Uterus (tissue), 4 donors: ENCODE measurements around the gene CCNF. TPM values are rescaled to one million over a fixed set of nuclear protein-coding genes. Genes with fewer than 3 reads are reported as not detected.

Experiments used
- DNase-seq, 2 donors: peaks; one replicate each; pipeline ENCODE4 v3.0.0-alpha.2; 2019 to 2020
- H3K27ac ChIP-seq, 2 donors: fragments of 200-600 bp; sonication (generic); 1 replicate in 1 of 2; 2 replicates in 1 of 2; pipeline ENCODE4 v1.5.1; 2016 to 2018
- H3K27me3 ChIP-seq, 2 donors: fragments of 200-600 bp; sonication (generic); one replicate each; pipeline ENCODE4 v1.5.1; 2018 to 2019; ENCODE audit warnings: control low read depth in 1 of 2
- H3K36me3 ChIP-seq, 2 donors: fragments of 200-600 bp; sonication (generic); one replicate each; pipeline ENCODE4 v1.5.1; 2019; ENCODE audit warnings: control low read depth in 1 of 2
- H3K4me1 ChIP-seq, 2 donors: fragments of 200-600 bp; sonication (generic); one replicate each; pipeline ENCODE4 v1.5.1; 2018 to 2019; ENCODE audit warnings: control low read depth in 1 of 2
- H3K4me3 ChIP-seq, 2 donors: fragments of 200-600 bp; sonication (generic); 1 replicate in 1 of 2; 2 replicates in 1 of 2; pipeline ENCODE4 v1.5.1; 2018 to 2019; ENCODE audit warnings: mild to moderate bottlenecking in 1 of 2
- H3K9me3 ChIP-seq, 2 donors: fragments of 200-600 bp; sonication (generic); one replicate each; pipeline ENCODE4 v1.5.1; 2019; ENCODE audit warnings: control low read depth in 1 of 2
- POLR2A ChIP-seq, 2 donors: fragments of 450-650 bp; IDR thresholded peaks; one replicate each; pipeline ENCODE4 v1.6.1; 2016; ENCODE audit warnings: antibody characterized with exemption in 2 of 2, mild to moderate bottlenecking in 1 of 2, moderate library complexity in 1 of 2
- intact Hi-C: fragments of 100-400 bp; cut with DNase I; formaldehyde crosslinking; loops from one replicate; pipeline ENCODE4 v1.15.1; 2023; ENCODE audit warnings: low total_unique reads
- total RNA-seq, 4 donors: library from RNA; depleted of rRNA in 3 of 4; stranded (reverse); fragments of >200 nt in 3 of 4; gene quantifications; one replicate each; pipeline versions ENCODE4 v1.1.0 to v1.2.4, GENCODE V29; 2014 to 2023
- TF ChIP-seq, protein P1 (sequence below), 4 experiments: fragments of 200-600 bp in 2 of 4; fragments of 450-650 bp in 2 of 4; sonication (generic) in 2 of 4; IDR thresholded peaks; one replicate each; pipeline ENCODE4 v1.5.1; 2016 to 2019; ENCODE audit warnings: antibody characterized with exemption in 4 of 4, mild to moderate bottlenecking in 2 of 4, moderate library complexity in 1 of 4
- donor health status: DM: yes; HTN: yes; CAD: no.

CCNF gene
- total RNA-seq, 4 donors from 2014 or later: under 0.01 to 11.8 (median 1.9) TPM; not detected in 1

- Histone ChIP-seq H3K4me3 (no peak overlapping the region), H3K9me3 (no peaks in the 10 kb centered on the region), H3K27me3 (peaks cover 4 to 44% of the 10 kb centered on the region in 2 donors), H3K4me1 (peaks cover 0 to 34% of the 10 kb centered on the region in 2 donors), H3K36me3 (no peaks in the 10 kb centered on the region), H3K27ac (no peak overlapping the region)
- intact Hi-C loops: no loop called here
- no peak for DNase-seq
- no peak for TF ChIP-seq POLR2A (IDR thresholded peaks at IDR 0.05)
- TF ChIP-seq, protein P1, sequence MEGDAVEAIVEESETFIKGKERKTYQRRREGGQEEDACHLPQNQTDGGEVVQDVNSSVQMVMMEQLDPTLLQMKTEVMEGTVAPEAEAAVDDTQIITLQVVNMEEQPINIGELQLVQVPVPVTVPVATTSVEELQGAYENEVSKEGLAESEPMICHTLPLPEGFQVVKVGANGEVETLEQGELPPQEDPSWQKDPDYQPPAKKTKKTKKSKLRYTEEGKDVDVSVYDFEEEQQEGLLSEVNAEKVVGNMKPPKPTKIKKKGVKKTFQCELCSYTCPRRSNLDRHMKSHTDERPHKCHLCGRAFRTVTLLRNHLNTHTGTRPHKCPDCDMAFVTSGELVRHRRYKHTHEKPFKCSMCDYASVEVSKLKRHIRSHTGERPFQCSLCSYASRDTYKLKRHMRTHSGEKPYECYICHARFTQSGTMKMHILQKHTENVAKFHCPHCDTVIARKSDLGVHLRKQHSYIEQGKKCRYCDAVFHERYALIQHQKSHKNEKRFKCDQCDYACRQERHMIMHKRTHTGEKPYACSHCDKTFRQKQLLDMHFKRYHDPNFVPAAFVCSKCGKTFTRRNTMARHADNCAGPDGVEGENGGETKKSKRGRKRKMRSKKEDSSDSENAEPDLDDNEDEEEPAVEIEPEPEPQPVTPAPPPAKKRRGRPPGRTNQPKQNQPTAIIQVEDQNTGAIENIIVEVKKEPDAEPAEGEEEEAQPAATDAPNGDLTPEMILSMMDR (IDR thresholded peaks at IDR 0.05): no peak
These were observed 44.2 kb downstream of the CCNF start for GRCh38 chr16:2473446-2473926.

DNA sequence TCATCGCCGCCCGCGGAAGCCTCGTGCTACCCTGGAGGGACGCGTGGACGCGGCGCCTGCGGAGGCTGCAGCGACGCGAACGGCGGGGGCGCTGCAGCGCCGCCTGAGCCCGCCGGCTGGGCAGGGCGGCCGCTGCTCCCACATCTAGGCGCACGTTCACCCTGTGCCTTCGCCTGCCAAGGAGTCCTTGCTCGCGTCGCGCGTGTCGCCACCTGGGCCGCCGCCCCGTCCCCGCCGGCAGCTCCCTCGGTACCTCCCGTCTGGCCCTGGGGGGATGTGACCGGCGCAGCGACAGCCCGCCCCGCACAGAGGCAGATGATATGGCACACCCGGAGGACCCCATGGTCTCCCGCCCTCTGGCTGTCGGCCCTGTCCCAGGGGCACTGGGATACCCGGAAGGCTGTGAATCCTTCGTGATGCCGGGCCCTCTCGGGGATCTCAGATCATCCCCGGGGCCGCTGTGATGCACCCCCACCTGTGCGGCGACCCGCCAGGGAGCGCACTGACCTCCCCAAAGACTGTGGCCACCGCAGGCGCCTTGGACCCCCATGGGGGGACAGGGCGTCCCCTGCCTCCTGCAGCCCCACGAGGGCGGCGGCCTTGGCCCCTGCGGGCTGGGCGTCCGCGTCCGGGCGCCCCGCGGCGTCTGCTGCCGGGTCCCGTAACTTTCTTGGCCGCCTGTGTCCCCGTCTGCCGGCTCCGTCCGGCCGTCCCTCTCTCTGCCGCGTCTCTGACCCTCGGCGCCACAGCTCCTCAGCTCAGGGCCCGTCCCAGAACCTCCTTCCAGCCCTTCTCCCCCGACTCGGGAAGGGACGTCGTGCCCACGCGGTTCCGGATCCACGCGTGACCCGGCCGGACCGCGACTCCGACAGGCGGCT, 45.0 kb downstream of the CCNF start:
- Histone ChIP-seq H3K9me3 (no peaks in the 10 kb centered on the region), H3K36me3 (no peaks in the 10 kb centered on the region), H3K4me3 (peak overlapping the region; percentile 58), H3K27me3 (peaks cover 0 to 39% of the 10 kb centered on the region in 2 donors), H3K27ac (peak overlapping the region; percentile 58 to 63), H3K4me1 (peaks cover 0 to 34% of the 10 kb centered on the region in 2 donors)
- peak in 1 of 2 donors; percentile 33 for DNase-seq
- intact Hi-C loops: no loop called here
- peak in 1 of 2 donors; percentile 12 for TF ChIP-seq POLR2A (IDR thresholded peaks at IDR 0.05)
- TF ChIP-seq, protein P1 (IDR thresholded peaks at IDR 0.05): peak in 3 of 4 experiments; percentile 35 to 51 (median 50)

DNA sequence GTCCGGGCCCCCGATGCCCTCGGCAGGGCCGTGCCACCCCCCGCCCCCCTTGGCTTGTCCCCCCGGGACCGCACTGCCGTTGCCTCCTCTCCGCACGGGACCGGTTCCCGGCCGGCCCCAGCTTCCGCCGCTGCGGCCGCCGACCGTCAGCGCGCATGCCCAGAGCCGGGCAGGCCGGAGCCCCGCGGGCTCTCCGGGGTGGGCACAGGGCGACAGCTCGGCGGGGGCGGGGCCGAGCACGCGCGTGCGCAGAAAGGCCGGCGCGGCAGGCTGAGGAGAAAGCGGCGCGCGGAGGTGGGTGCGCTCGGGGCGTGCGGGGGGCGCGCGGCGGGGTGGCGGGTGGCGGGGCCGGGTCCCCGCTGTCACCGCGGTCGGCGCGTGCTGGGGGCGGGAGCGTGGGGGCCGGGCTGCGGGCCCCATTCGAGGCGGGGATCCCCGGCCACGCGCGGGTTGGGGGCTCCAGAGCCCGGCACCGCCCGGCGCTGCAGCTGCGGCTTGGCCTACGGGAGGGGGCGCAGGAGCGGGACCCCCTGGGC, 45.7 kb downstream of the CCNF start, which contains the start of gene TBC1D24:
TBC1D24 (plus strand) TSS at position 251 of the 536 bp plus-strand sequence. CDS start 21,022 bp downstream, outside the sequence.
- TF ChIP-seq, protein P1 (IDR thresholded peaks at IDR 0.05): peak in 1 of 4 experiments; percentile 33
- TF ChIP-seq POLR2A (IDR thresholded peaks at IDR 0.05): peak; percentile 40 to 69
- H3K36me3 ChIP-seq: no peaks in the 10 kb centered on the region
- no peaks in the 10 kb centered on the region for H3K9me3 ChIP-seq
- peak within 1 kb of the TSS; percentile 58 for H3K4me3 ChIP-seq
- H3K4me1 ChIP-seq: peaks cover 0 to 34% of the 10 kb centered on the region in 2 donors
- intact Hi-C loops: no loop called here
- peak within 1 kb of the TSS; percentile 58 to 63 for H3K27ac ChIP-seq
- H3K27me3 ChIP-seq: peaks cover 0 to 34% of the 10 kb centered on the region in 2 donors
- peak; percentile 79 to 86 for DNase-seq

DNA sequence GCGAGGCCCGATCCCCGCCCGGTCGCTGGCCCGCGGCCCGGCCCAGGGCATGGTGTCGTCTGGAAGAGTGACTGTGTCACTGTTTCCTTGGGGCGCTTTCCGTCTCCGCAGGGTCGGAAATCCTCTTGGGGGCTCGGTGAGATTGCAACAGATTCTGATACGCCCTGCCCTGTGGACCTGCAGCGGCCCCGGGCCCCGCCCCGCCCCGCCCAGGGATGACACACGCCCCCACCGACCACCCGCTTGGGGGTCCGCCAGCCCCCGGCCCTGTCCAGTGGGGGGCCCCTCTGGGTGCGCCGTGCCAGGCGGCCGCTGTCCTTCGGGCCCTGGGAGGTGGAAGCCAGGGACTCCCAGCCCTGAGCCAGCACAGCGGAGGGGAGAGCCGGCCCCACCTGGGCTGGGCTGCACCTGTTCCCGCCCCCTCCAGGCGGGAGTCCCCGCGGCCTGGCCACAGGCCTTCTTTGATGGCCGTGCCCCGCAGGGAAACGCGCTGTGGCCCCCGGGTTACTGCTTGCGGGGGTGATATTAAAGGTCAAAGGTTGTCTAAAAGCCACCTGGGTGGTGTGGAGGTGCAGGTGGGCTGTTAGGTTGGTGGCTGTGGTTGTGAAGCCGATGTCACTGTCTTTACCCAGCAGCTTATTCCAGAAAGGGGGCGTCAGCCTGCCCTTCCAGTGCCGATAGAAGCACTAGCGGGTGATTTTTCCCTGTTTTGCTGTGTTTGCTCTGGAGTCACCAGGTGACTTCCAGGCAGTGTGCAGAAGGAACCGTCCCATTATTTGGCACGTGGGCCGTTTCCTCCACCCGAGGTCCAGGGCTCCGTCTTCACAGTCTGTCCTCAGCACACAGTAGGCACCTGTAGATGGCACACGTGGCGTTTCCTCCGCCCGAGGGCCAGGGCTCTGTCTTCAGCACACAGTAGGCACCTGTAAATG, 46.4 kb downstream of the CCNF start:
- no peaks in the 10 kb centered on the region for H3K9me3 ChIP-seq
- H3K27me3 ChIP-seq: peaks cover 0 to 30% of the 10 kb centered on the region in 2 donors
- peak overlapping the region in 1 of 2 donors; percentile 63 for H3K27ac ChIP-seq
- intact Hi-C loops: no loop called here
- TF ChIP-seq, protein P1 (IDR thresholded peaks at IDR 0.05): no peak
- TF ChIP-seq POLR2A (IDR thresholded peaks at IDR 0.05): no peak
- H3K36me3 ChIP-seq: no peaks in the 10 kb centered on the region
- peak overlapping the region; percentile 58 for H3K4me3 ChIP-seq
- no peak for DNase-seq
- H3K4me1 ChIP-seq: peaks cover 0 to 34% of the 10 kb centered on the region in 2 donors
